Measurements from ENCODE around the gene NDUFS8.

- TF ChIP-seq SIX1 (CRISPR knock-in tag; IDR thresholded peaks at IDR 0.05; ENCODE audit: borderline replicate concordance): no peak
- TF ChIP-seq EZH2 (conservative IDR thresholded peaks at IDR 0.05; ENCODE audit: low read depth, low read length): no peak
- TF ChIP-seq, protein P1, sequence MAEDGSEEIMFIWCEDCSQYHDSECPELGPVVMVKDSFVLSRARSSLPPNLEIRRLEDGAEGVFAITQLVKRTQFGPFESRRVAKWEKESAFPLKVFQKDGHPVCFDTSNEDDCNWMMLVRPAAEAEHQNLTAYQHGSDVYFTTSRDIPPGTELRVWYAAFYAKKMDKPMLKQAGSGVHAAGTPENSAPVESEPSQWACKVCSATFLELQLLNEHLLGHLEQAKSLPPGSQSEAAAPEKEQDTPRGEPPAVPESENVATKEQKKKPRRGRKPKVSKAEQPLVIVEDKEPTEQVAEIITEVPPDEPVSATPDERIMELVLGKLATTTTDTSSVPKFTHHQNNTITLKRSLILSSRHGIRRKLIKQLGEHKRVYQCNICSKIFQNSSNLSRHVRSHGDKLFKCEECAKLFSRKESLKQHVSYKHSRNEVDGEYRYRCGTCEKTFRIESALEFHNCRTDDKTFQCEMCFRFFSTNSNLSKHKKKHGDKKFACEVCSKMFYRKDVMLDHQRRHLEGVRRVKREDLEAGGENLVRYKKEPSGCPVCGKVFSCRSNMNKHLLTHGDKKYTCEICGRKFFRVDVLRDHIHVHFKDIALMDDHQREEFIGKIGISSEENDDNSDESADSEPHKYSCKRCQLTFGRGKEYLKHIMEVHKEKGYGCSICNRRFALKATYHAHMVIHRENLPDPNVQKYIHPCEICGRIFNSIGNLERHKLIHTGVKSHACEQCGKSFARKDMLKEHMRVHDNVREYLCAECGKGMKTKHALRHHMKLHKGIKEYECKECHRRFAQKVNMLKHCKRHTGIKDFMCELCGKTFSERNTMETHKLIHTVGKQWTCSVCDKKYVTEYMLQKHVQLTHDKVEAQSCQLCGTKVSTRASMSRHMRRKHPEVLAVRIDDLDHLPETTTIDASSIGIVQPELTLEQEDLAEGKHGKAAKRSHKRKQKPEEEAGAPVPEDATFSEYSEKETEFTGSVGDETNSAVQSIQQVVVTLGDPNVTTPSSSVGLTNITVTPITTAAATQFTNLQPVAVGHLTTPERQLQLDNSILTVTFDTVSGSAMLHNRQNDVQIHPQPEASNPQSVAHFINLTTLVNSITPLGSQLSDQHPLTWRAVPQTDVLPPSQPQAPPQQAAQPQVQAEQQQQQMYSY (CRISPR knock-in tag; IDR thresholded peaks at IDR 0.05): no peak
- no peak for TF ChIP-seq SP4 (CRISPR knock-in tag; IDR thresholded peaks at IDR 0.05)
- no peak for TF ChIP-seq ZNF383 (CRISPR knock-in tag; IDR thresholded peaks at IDR 0.05; ENCODE audit: borderline replicate concordance)
- TF ChIP-seq, protein P2, sequence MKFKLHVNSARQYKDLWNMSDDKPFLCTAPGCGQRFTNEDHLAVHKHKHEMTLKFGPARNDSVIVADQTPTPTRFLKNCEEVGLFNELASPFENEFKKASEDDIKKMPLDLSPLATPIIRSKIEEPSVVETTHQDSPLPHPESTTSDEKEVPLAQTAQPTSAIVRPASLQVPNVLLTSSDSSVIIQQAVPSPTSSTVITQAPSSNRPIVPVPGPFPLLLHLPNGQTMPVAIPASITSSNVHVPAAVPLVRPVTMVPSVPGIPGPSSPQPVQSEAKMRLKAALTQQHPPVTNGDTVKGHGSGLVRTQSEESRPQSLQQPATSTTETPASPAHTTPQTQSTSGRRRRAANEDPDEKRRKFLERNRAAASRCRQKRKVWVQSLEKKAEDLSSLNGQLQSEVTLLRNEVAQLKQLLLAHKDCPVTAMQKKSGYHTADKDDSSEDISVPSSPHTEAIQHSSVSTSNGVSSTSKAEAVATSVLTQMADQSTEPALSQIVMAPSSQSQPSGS (CRISPR knock-in tag; IDR thresholded peaks at IDR 0.05): no peak
- TF ChIP-seq, protein P3, sequence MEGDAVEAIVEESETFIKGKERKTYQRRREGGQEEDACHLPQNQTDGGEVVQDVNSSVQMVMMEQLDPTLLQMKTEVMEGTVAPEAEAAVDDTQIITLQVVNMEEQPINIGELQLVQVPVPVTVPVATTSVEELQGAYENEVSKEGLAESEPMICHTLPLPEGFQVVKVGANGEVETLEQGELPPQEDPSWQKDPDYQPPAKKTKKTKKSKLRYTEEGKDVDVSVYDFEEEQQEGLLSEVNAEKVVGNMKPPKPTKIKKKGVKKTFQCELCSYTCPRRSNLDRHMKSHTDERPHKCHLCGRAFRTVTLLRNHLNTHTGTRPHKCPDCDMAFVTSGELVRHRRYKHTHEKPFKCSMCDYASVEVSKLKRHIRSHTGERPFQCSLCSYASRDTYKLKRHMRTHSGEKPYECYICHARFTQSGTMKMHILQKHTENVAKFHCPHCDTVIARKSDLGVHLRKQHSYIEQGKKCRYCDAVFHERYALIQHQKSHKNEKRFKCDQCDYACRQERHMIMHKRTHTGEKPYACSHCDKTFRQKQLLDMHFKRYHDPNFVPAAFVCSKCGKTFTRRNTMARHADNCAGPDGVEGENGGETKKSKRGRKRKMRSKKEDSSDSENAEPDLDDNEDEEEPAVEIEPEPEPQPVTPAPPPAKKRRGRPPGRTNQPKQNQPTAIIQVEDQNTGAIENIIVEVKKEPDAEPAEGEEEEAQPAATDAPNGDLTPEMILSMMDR (CRISPR knock-in tag; IDR thresholded peaks at IDR 0.05): no peak
- no peak for TF ChIP-seq TCF12 (IDR thresholded peaks at IDR 0.05)
- no peak for TF ChIP-seq TCF12 (CRISPR knock-in tag; IDR thresholded peaks at IDR 0.05)
- no peak for TF ChIP-seq RFX1 (IDR thresholded peaks at IDR 0.05)
- no peak for TF ChIP-seq ZNF12 (CRISPR knock-in tag; IDR thresholded peaks at IDR 0.05)
- TF ChIP-seq, protein P4, sequence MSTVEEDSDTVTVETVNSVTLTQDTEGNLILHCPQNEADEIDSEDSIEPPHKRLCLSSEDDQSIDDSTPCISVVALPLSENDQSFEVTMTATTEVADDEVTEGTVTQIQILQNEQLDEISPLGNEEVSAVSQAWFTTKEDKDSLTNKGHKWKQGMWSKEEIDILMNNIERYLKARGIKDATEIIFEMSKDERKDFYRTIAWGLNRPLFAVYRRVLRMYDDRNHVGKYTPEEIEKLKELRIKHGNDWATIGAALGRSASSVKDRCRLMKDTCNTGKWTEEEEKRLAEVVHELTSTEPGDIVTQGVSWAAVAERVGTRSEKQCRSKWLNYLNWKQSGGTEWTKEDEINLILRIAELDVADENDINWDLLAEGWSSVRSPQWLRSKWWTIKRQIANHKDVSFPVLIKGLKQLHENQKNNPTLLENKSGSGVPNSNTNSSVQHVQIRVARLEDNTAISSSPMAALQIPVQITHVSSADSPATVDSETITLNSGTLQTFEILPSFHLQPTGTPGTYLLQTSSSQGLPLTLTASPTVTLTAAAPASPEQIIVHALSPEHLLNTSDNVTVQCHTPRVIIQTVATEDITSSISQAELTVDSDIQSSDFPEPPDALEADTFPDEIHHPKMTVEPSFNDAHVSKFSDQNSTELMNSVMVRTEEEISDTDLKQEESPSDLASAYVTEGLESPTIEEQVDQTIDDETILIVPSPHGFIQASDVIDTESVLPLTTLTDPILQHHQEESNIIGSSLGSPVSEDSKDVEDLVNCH (CRISPR knock-in tag; IDR thresholded peaks at IDR 0.05): no peak
- TF ChIP-seq MYC (CRISPR knock-in tag; IDR thresholded peaks at IDR 0.05; ENCODE audit: borderline replicate concordance): no peak
- TF ChIP-seq, protein P5, sequence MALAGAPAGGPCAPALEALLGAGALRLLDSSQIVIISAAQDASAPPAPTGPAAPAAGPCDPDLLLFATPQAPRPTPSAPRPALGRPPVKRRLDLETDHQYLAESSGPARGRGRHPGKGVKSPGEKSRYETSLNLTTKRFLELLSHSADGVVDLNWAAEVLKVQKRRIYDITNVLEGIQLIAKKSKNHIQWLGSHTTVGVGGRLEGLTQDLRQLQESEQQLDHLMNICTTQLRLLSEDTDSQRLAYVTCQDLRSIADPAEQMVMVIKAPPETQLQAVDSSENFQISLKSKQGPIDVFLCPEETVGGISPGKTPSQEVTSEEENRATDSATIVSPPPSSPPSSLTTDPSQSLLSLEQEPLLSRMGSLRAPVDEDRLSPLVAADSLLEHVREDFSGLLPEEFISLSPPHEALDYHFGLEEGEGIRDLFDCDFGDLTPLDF (CRISPR knock-in tag; IDR thresholded peaks at IDR 0.05): no peak
These were observed 27.3 kb upstream of the NDUFS8 start for GRCh38 chr11:68002938-68003845.
